ENCODE data around the gene PPP2R5A. TPM values are rescaled to one million over a fixed set of nuclear protein-coding genes. Genes with fewer than 3 reads are reported as not detected.

PPP2R5A gene
- total RNA-seq, 1 experiment from 2014 or later, result 22.0 TPM

- Histone ChIP-seq H4K91ac (ENCODE audit: insufficient read length, low read depth, low read length) (no peak overlapping the region), H2BK20ac (ENCODE audit: low read depth, low read length, poor library complexity, severe bottlenecking) (no peak overlapping the region), H3T11ph (ENCODE audit: low read length) (no peak overlapping the region), H3K18ac (ENCODE audit: insufficient read length, low read depth, low read length) (no peak overlapping the region), H2AK5ac (ENCODE audit: insufficient read length, low read length) (no peak overlapping the region), H3K4ac (ENCODE audit: low read depth, low read length) (no peak overlapping the region), H2BK120ac (ENCODE audit: low read depth, low read length, poor library complexity, severe bottlenecking) (no peak overlapping the region), H3K14ac (ENCODE audit: insufficient read depth, low read length) (0 out of 2 replicates have a peak overlapping the region, but pooled peaks have one; percentile 77), H4K5ac (ENCODE audit: insufficient read length, low read depth, low read length) (no peak overlapping the region), H4K8ac (replicated peaks; ENCODE audit: insufficient read length, low read depth, low read length) (no peak overlapping the region), H4K20me1 (ENCODE audit: control insufficient read depth, insufficient read depth, insufficient read length) (no peaks in the 10 kb centered on the region), H3K23me2 (ENCODE audit: insufficient read length, low read depth, low read length, poor library complexity, severe bottlenecking) (peaks cover 14% of the 10 kb centered on the region), H3K9ac (ENCODE audit: extremely low read depth, insufficient read length, low read length) (peak overlapping the region; percentile 70), H3K27ac (ENCODE audit: insufficient read length, low read depth, low read length) (no peak overlapping the region), H3K4me1 (ENCODE audit: insufficient read depth, low read length) (no peaks in the 10 kb centered on the region; the same call in 1 of the 2 replicates), H3K56ac (ENCODE audit: insufficient read length, low read depth, low read length) (no peak overlapping the region), H3K27me3 (ENCODE audit: insufficient read depth, low read length) (no peaks in the 10 kb centered on the region), H3K79me2 (ENCODE audit: insufficient read depth, low read length) (peaks cover 4% of the 10 kb centered on the region; the same call in 1 of the 2 replicates), H2BK5ac (ENCODE audit: insufficient read length, low read length) (no peak overlapping the region), H2AFZ (ENCODE audit: low read length) (no peak overlapping the region), H3K9me3 (ENCODE audit: control insufficient read depth, low read depth, low read length) (no peaks in the 10 kb centered on the region), H3K23ac (ENCODE audit: insufficient read length, low read depth, low read length) (no peak overlapping the region), H3K79me1 (ENCODE audit: insufficient read depth, low read depth, low read length, poor library complexity, severe bottlenecking) (no peaks in the 10 kb centered on the region), H2BK12ac (ENCODE audit: insufficient read length, low read depth, low read length) (no peak overlapping the region), H3K4me2 (ENCODE audit: insufficient read depth, insufficient read length, low read length) (peak overlapping the region; percentile 80), H2BK15ac (ENCODE audit: low read depth, low read length) (no peak overlapping the region)
- H3K27me3 Mint-ChIP-seq (ENCODE audit: low read depth), result no peaks in the 10 kb centered on the region
- WGBS (ENCODE audit: extremely low coverage, insufficient read length, low lambda C conversion rate), result no CpG with 5 or more reads among the region's 14 CpGs
- no peak for TF ChIP-seq CTCF (conservative IDR thresholded peaks at IDR 0.05)
- DNase-seq, result no peak
- peaks cover 3% of the 10 kb centered on the region in 2 experiments; a peak in 2 of 5 replicates for H3K9me3 Mint-ChIP-seq
- H3K4me1 Mint-ChIP-seq, result peaks cover 22 to 26% of the 10 kb centered on the region in 2 experiments
- no peaks in the 10 kb centered on the region; a peak in 1 of 7 replicates for H3K36me3 Mint-ChIP-seq (ENCODE audit: insufficient read depth in 1 of 3, low read depth in 3 of 3)
- peak overlapping the region; percentile 87 to 94 for H3K4me3 Mint-ChIP-seq
- peak overlapping the region; percentile 89 to 99 (median 98); a peak in 6 of 7 replicates for H3K27ac Mint-ChIP-seq
Measured at GRCh38 chr1:212284332-212284743, 872 bp upstream of the PPP2R5A start.
